Prostate gland (tissue), 2 donors: ENCODE data around the gene POLD2.

Experiments used
- POLR2A ChIP-seq: fragments of 450-650 bp; IDR thresholded peaks from one replicate; pipeline ENCODE4 v1.6.1; 2016; ENCODE audit warnings: antibody characterized with exemption, mild to moderate bottlenecking
- POLR2AphosphoS5 ChIP-seq: sonication (generic); formaldehyde crosslinking; IDR thresholded peaks from one replicate; pipeline ENCODE4 v1.6.1; 2017; ENCODE audit warnings: antibody characterized with exemption
- TF ChIP-seq, protein P1 (sequence below), 4 experiments: fragments of 200-600 bp in 2 of 4; fragments of 450-650 bp in 2 of 4; sonication (generic) in 2 of 4; IDR thresholded peaks; 1 replicate in 3 of 4; 2 replicates in 1 of 4; pipeline ENCODE4 v1.5.1; 2016 to 2019; ENCODE audit warnings: antibody characterized with exemption in 4 of 4, mild to moderate bottlenecking in 2 of 4, moderate library complexity in 2 of 4

DNA sequence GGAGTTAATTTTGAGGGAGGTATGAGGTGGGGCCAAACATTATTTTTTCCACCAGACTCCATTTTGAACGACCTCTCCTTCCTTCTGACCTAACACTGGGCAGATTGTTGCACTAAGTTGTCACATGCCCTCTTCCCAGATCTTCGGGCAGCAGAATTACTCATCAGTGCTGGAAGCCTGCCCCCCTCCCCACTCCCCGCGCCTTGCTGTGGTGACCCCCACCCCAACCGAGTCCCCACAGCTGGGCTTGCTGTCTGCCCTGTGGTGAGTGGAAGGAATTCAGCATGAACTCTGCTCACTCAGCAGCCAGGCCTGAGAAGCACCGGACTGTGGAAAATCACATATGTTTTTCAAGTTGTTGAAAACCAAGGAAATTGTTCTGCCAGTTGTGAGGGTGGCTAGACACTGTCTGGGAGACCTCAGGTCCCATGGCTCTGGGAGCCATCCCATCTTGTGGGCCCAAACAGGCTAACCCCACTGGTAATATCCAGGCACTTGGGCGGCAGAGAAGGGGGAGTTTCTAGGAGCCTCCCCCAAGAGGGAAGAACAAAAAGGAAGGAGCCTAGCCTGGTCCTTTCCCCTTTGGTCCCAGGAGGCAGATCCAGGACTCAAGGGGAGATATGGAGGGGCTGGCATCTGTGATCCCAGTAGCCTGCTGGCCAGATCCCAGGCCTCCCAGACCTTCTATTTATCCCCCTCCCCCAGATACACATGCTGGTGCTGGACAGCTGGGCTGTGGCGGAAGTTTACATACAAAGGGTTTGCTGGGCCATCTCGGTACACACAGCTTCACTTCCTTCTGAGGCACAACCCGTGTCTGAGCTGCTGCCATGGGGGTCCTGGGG, 22.7 kb downstream of the POLD2 start:
- TF ChIP-seq, protein P1, sequence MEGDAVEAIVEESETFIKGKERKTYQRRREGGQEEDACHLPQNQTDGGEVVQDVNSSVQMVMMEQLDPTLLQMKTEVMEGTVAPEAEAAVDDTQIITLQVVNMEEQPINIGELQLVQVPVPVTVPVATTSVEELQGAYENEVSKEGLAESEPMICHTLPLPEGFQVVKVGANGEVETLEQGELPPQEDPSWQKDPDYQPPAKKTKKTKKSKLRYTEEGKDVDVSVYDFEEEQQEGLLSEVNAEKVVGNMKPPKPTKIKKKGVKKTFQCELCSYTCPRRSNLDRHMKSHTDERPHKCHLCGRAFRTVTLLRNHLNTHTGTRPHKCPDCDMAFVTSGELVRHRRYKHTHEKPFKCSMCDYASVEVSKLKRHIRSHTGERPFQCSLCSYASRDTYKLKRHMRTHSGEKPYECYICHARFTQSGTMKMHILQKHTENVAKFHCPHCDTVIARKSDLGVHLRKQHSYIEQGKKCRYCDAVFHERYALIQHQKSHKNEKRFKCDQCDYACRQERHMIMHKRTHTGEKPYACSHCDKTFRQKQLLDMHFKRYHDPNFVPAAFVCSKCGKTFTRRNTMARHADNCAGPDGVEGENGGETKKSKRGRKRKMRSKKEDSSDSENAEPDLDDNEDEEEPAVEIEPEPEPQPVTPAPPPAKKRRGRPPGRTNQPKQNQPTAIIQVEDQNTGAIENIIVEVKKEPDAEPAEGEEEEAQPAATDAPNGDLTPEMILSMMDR (IDR thresholded peaks at IDR 0.05): no peak
- TF ChIP-seq POLR2A: no peak
- no peak for TF ChIP-seq POLR2AphosphoS5
